Stimulated activated CD8-positive, alpha-beta memory T cell treated with anti-CD3 and anti-CD28 coated beads, Interleukin-15, amount 100 ng/mL, for 24 hours (primary cell): ENCODE results near the gene TEKT2.

ENCODE experiments used
- DNase-seq: peaks from one replicate; pipeline ENCODE4 v3.0.0-alpha.2; 2020; ENCODE audit warnings: low read depth

The TEKT2 gene

GRCh38 chr1:36087233-36088123, 3.6 kb downstream of the TEKT2 start:
- no peak for DNase-seq

- DNase-seq, result no peak
Observed at GRCh38 chr1:36088265-36088576, 4.3 kb downstream of the TEKT2 start.

DNA sequence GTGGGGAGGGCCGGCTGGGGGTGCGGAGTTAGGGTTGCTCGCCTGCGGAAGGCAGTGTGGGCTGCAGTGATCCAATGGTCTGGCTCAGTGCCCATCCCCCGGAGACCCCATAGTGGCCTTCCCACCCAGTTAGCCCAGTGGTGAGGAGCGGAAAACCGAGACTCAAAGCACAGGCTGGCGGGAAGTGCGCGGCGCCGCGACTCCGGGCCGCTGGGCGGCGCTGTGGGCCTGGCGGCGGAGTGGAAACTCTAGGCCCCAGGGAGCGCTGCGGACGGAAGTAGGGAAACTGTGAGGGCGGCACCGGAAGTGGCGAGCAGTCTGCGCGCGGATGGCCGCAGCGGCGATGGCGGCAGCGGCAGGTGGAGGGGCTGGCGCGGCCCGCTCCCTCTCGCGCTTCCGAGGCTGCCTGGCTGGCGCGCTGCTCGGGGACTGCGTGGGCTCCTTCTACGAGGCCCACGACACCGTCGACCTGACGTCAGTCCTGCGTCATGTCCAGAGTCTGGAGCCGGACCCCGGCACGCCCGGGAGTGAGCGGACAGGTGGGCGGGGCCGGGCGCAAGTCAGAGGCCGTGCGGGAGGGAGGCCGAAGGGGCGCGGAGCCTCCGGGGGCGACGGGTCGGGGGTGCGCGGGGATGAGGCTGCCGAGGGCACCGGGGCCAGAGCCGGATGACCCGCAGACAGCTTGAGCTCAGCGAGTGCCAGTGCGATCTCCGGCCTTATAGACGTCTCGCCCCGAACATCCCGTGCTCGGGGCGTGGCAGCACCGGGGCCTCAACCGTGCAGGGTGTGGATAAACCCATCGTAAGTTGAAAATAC, 4.9 kb downstream of the TEKT2 start, which contains the start of gene ADPRS:
Gene ADPRS (plus strand): TSS at position 316 of the 816 bp plus-strand sequence. CDS start 13 bp downstream, at position 329.
- DNase-seq, result peak; percentile 94

GRCh38 chr1:36089393-36090121, 5.7 kb downstream of the TEKT2 start:
- no peak for DNase-seq

GRCh38 chr1:36091141-36091540, 7.2 kb downstream of the TEKT2 start:
- DNase-seq, result no peak

GRCh38 chr1:36091698-36092097, 7.8 kb downstream of the TEKT2 start:
- DNase-seq, result no peak

- DNase-seq, result no peak
Observed at GRCh38 chr1:36092166-36092797, 8.4 kb downstream of the TEKT2 start.

DNA sequence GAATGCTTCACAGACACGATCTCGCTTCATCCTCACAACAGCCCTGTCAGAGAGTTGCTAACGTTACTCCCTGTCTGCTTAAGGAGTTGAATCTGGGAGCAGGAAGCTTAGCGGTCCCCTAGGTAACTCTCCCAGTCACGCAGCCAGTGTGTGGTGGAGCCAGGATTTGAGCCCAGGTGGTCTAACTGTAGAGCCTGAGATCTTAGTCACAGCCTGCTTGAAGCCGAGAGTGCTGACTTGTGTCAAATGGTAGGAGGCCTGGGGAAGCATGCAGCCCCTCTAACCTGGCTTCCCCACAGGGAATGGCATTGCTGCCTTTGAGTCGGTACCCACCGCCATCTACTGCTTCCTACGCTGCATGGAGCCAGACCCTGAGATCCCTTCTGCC, 8.9 kb downstream of the TEKT2 start:
- no peak for DNase-seq

DNA sequence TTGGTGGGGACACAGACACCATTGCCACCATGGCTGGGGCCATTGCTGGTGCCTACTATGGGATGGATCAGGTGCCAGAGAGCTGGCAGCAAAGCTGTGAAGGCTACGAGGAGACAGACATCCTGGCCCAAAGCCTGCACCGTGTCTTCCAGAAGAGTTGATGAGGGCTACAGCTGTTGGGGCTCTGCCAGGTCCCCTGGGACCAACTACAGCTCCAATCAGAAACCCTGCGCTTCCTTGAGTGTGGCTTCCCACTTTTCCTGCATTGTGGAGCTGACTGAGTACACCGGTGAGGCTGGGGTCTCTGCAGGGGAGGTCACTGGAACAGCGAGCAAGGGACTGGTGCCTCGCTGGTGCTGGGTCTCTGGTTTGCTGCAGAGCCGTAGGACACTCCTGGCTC, 9.3 kb downstream of the TEKT2 start:
- no peak for DNase-seq

DNA sequence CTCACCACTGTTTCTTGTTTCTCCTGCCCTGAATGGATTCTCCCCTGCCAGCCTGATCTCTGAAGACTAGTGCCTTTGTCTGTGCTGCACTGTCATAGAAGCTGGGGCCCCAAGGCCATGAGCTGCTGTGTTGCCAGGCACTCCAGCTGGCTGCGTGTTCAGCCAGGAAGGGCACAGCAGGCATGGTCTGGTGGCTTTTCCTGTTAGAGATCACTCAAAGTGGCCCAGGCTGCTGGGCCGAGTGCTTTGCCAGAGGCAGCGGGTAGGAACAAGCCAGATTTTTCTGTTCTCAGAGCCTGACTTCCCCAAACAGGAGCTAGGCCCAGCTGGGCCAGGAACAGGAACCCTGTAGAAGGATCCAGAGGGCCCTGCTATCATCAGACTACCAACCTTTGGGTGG, 10.0 kb downstream of the TEKT2 start:
- DNase-seq, result no peak

- no peak for DNase-seq
Observed at GRCh38 chr1:36094621-36095061, 10.7 kb downstream of the TEKT2 start.

GRCh38 chr1:36095760-36096405, 12.0 kb downstream of the TEKT2 start:
- no peak for DNase-seq

DNA sequence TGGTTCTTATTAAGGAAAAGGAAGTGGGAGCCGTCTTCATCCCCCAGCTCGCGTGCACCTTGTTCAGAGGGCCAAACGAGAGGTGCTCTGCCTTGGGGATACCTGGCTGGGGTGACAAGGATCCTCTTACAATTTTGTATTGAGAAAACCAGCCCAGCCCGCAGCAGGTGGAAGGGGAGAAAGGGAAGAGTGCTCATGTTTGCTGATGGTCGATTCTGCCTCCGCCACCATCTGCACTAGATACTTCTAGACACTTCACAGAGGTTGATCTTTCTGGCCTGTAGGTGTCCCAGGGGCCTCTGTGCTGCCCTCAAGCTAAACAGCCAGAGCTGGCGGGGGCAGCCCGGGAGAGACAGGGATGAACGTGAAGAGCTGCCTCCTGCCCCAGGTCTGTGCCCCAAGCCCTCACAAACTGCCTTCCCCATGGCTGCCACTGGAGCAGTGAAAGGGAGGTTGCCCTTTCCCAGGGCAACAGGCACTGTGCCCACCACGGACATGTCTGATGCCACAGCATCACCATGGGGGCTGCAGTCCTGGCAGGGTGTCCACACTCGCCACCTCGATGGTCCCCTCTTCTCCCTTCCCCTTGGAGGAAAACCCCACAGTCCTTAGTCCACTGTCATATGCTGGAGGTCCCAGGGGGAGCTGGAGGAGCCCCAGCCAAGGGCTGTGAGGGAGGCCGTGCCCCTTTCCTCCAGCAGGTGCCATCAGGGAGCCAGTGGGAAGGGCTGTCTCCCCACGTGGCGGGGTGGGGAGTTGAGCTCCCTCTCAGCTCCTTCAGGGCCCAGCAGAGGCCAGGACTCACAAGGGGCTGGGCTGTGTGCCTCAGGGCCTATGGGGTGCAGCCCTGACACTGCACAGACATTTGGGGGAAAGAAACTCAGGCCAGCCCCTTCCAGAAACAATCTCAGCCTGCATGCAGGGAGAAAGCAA, 12.9 kb downstream of the TEKT2 start:
- DNase-seq, result no peak

DNA sequence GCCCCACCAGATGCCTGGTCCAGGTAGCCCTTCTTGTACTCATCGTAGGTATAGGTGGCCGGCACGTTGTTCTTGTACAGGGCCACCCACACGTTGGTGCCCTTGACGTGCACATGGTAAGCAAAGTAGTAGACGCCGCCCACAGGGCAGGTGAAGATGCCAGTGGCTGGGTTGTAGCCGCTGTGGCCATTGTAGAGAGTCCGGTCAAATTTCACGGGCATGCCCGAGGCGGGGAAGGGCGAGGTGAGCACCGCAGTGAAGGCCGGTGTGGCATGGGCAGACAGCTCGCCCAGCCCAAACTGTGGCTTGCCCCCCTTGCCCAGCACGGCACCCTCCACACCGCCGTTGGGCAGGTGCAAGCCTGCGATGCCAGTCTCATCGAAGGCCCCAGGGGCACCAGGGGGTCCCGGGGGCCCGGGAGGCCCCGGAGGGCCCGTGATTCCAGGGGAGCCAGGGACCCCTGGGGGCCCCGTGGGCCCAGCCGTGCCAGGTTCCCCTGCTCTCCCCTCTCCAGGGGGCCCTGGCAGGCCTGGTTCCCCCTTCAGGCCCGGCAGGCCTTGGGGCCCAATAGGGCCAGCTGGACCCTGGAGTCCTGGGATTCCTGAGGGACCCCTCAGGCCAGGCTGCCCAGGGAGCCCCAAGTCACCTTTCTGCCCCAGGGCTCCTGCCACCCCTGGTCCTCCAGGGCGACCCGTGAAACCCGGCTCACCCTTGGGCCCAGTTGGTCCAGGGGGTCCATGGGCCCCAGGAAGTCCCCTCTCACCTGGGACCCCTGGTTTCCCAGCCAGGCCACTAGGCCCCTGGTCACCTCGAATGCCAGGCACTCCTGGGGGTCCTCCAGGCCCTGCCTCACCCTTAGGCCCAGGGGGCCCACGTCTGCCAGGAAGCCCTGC, 14.0 kb downstream of the TEKT2 start:
- no peak for DNase-seq

- DNase-seq, result no peak
Observed at GRCh38 chr1:36098650-36099365, 14.9 kb downstream of the TEKT2 start.

GRCh38 chr1:36099681-36100341, 15.9 kb downstream of the TEKT2 start:
- peak; percentile 61 for DNase-seq

GRCh38 chr1:36100376-36100775, 16.5 kb downstream of the TEKT2 start:
- DNase-seq, result no peak

GRCh38 chr1:36101546-36101945, 17.7 kb downstream of the TEKT2 start:
- DNase-seq, result no peak
